ENCODE results near the gene RNF2. TPM values are rescaled to one million over a fixed set of nuclear protein-coding genes. Genes with fewer than 3 reads are reported as not detected.
"Not testable (repeated sequence)": the region's sequence is repeated elsewhere in the genome, so short reads cannot be mapped to it uniquely, and the experiment has no call there.

Gene RNF2
- total RNA-seq, 4 donors from 2014 or later, result 10.2 to 18.7 (median 17.4) TPM

DNA sequence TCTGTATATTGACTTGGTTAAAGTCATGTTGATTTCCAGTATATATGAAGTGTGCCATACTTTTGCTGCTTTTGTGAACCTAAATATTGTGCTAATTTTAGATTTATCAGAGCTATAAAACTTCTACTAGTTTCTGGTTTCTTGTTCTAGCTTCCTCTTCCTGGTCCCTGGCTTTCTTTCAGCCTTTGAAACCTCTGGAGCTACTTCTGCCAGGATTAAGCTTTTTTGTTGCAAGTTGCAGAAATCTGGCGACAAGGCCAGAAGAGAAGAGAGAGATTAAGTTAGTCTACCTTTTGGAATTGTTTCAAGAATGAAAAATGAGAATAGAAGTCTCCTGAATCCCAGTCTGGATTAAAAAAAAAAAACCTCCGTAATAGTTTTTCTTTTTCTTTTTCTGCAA lies 13.5 kb downstream of the RNF2 start:
- Histone ChIP-seq H3K4me1 (peaks cover 5 to 46% (median 8%) of the 10 kb centered on the region in 3 donors), H3K9me3 (no peaks in the 10 kb centered on the region), H3K36me3 (no peaks in the 10 kb centered on the region), H3K27ac (no peak overlapping the region), H3K4me3 (no peak overlapping the region), H3K27me3 (no peaks in the 10 kb centered on the region)
- ATAC-seq, result no peak
- WGBS, 2 donors (ENCODE audit: low coverage in 1 of 2), result 38 to 100% methylated on average over 1 to 2 of the region's 2 CpGs
- no peak for TF ChIP-seq POLR2AphosphoS5 (IDR thresholded peaks at IDR 0.05)
- no peak for TF ChIP-seq POLR2A (IDR thresholded peaks at IDR 0.05)
- TF ChIP-seq CTCF (IDR thresholded peaks at IDR 0.05), result no peak
- no peak for TF ChIP-seq EP300 (IDR thresholded peaks at IDR 0.05)

DNA sequence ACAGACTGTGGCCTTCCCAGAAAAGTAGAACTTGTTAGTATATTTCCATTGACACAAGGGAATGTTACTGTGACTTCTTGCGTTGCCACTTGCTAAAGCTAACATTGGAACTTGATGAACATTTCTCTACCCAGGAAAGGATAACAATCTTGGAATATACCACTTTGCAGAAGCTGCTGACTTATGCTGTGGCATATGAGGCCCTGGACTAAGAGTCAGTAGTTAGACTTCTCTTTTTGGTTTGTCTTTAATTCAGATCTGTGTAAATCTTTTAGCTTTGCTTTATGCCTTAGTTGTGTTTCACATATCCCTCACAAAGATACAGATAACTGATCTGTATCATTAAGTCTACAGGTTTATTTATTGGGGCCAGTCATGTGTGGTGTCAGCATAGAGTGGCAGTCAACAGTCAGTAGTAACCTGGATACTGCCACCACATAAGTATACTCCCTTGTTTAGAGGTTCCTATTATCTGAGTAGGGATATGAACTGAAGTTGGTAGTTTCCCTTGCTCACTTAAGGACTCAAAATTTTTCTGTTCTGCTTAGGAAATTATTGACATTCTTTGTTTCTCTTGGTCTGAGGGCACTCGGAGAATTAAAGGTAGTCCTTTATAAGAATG lies 14.7 kb downstream of the RNF2 start:
- H3K4me1 ChIP-seq, result peaks cover 5 to 46% (median 8%) of the 10 kb centered on the region in 3 donors

GRCh38 chr1:185062710-185063370 lies 17.5 kb downstream of the RNF2 start:
- 63 to 75% methylated on average over 1 of the region's 1 CpG for WGBS, 2 donors (ENCODE audit: low coverage in 1 of 2)
- Histone ChIP-seq H3K4me3 (no peak overlapping the region), H3K9me3 (no peaks in the 10 kb centered on the region), H3K4me1 (peaks cover 5 to 41% (median 8%) of the 10 kb centered on the region in 3 donors), H3K27me3 (no peaks in the 10 kb centered on the region), H3K36me3 (peaks cover 0 to 5% of the 10 kb centered on the region in 2 donors), H3K27ac (no peak overlapping the region)
- no peak for ATAC-seq
- TF ChIP-seq POLR2A (IDR thresholded peaks at IDR 0.05) (no peak), EP300 (IDR thresholded peaks at IDR 0.05) (no peak), POLR2AphosphoS5 (IDR thresholded peaks at IDR 0.05) (no peak), CTCF (IDR thresholded peaks at IDR 0.05) (no peak)

More for the DNA sequence above, 14.7 kb downstream of the RNF2 start:
- Histone ChIP-seq H3K27ac (no peak overlapping the region), H3K4me3 (no peak overlapping the region), H3K9me3 (no peaks in the 10 kb centered on the region), H3K36me3 (no peaks in the 10 kb centered on the region), H3K27me3 (no peaks in the 10 kb centered on the region)
- TF ChIP-seq POLR2AphosphoS5 (IDR thresholded peaks at IDR 0.05) (no peak), EP300 (IDR thresholded peaks at IDR 0.05) (no peak), POLR2A (IDR thresholded peaks at IDR 0.05) (no peak)
- no peak for ATAC-seq
- WGBS, 2 donors (ENCODE audit: low coverage in 1 of 2), result 83 to 96% methylated on average over 1 to 2 of the region's 2 CpGs

- Histone ChIP-seq H3K4me3 (no peak overlapping the region), H3K4me1 (peaks cover 5 to 42% (median 8%) of the 10 kb centered on the region in 3 donors), H3K36me3 (peaks cover 0 to 5% of the 10 kb centered on the region in 2 donors), H3K27ac (no peak overlapping the region), H3K27me3 (no peaks in the 10 kb centered on the region), H3K9me3 (no peaks in the 10 kb centered on the region)
- TF ChIP-seq EP300 (IDR thresholded peaks at IDR 0.05), result no peak
- TF ChIP-seq CTCF (IDR thresholded peaks at IDR 0.05), result no peak
- no peak for TF ChIP-seq POLR2AphosphoS5 (IDR thresholded peaks at IDR 0.05)
- no peak for TF ChIP-seq POLR2A (IDR thresholded peaks at IDR 0.05)
- no peak for ATAC-seq
- WGBS, 2 donors (ENCODE audit: low coverage in 1 of 2), result 96% methylated on average over 2 of the region's 2 CpGs
These were observed 18.4 kb downstream of the RNF2 start for GRCh38 chr1:185063719-185064118.

DNA sequence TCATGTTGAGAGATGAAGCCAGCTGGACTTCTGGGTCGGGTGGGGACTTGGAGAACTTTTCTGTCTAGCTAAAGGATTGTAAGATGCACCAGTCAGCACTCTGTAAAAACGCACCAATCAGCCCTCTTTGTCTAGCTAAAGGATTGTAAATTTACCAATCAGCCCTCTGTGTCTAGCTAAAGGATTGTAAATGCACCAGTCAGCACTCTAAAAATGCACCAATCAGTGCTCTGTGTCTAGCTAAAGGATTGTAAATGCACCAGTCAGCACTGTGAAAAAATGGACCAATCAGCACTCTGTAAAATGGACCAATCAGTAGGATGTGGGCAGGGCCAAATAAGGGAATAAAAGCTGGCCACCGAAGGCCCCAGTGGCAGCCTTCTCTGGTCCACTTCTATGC lies 19.6 kb downstream of the RNF2 start:
- ATAC-seq, H3K9me3 ChIP-seq, H3K36me3 ChIP-seq, H3K27ac ChIP-seq, H3K4me3 ChIP-seq, H3K27me3 ChIP-seq: not testable (repeated sequence)
- H3K4me1 ChIP-seq, result peaks cover 2 to 34% (median 6%) of the 10 kb centered on the region in 3 donors
- WGBS, 2 donors (ENCODE audit: low coverage in 1 of 2), result 100% methylated on average over 1 to 2 of the region's 3 CpGs

DNA sequence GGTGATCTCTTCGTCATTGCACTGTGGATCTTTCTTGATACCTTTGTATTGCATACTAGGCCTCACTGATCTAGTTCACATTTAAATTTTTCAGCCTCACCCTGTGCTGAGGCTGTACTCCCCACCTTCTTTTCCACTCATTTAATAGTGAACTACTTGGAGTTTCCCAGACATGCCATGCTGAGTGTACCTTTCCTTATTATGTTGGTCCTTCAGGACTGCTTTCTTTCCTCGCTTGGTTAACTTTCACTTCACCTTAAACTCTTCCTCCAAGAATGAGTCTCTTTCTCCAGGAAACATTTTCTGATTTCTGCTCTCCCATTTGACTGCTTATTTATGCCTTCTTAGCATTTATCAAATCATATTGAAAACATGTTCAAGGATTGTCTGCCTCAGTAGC lies 20.8 kb downstream of the RNF2 start:
- H3K4me1 ChIP-seq, result peaks cover 0 to 34% (median 4%) of the 10 kb centered on the region in 3 donors
- WGBS, 2 donors (ENCODE audit: low coverage in 1 of 2), result 90 to 96% methylated on average over 2 of the region's 2 CpGs
- no peak overlapping the region for H3K27ac ChIP-seq

More for the DNA sequence above, 20.8 kb downstream of the RNF2 start:
- H3K27me3 ChIP-seq, result no peaks in the 10 kb centered on the region
- no peak for ATAC-seq
- H3K36me3 ChIP-seq, result peaks cover 0 to 5% of the 10 kb centered on the region in 2 donors
- TF ChIP-seq POLR2AphosphoS5 (IDR thresholded peaks at IDR 0.05), result no peak
- TF ChIP-seq CTCF (IDR thresholded peaks at IDR 0.05), result no peak
- TF ChIP-seq EP300 (IDR thresholded peaks at IDR 0.05), result no peak
- TF ChIP-seq POLR2A (IDR thresholded peaks at IDR 0.05), result no peak
- no peaks in the 10 kb centered on the region for H3K9me3 ChIP-seq
- H3K4me3 ChIP-seq, result no peak overlapping the region
